Esophagus squamous epithelium (tissue), 5 donors: Measurements from ENCODE around the gene DOK4. TPM values are rescaled to one million over a fixed set of nuclear protein-coding genes. Genes with fewer than 3 reads are reported as not detected.

Source experiments
- DNase-seq: peaks from one replicate; lab custom pipeline; 2025; lab: John Stamatoyannopoulos, UW
- H3K27ac ChIP-seq, 4 donors: fragments of 200-600 bp; sonication (generic); one replicate each; pipeline ENCODE4 v1.5.1; 2016 to 2019; ENCODE audit warnings: mild to moderate bottlenecking in 1 of 4
- H3K27me3 ChIP-seq, 4 donors: fragments of 200-600 bp; sonication (generic); 1 replicate in 3 of 4; 2 replicates in 1 of 4; pipeline versions ENCODE4 v1.5.1 to v1.6.0; 2017 to 2021; ENCODE audit warnings: antibody characterized with exemption in 1 of 4
- H3K36me3 ChIP-seq, 3 donors: fragments of 200-600 bp; sonication (generic); one replicate each; pipeline ENCODE4 v1.5.1; 2016 to 2019
- H3K4me1 ChIP-seq, 3 donors: fragments of 200-600 bp; sonication (generic); one replicate each; pipeline ENCODE4 v1.5.1; 2017 to 2019
- H3K4me3 ChIP-seq, 4 donors: fragments of 200-600 bp; sonication (generic); 1 replicate in 3 of 4; 2 replicates in 1 of 4; pipeline ENCODE4 v1.5.1; 2016 to 2019; ENCODE audit warnings: mild to moderate bottlenecking in 2 of 4, moderate library complexity in 1 of 4
- H3K9me3 ChIP-seq, 3 donors: fragments of 200-600 bp; sonication (generic); one replicate each; pipeline ENCODE4 v1.5.1; 2016 to 2019
- POLR2A ChIP-seq, 4 donors: fragments of 450-650 bp; IDR thresholded peaks; one replicate each; pipeline ENCODE4 v1.6.1; 2017; ENCODE audit warnings: antibody characterized with exemption in 4 of 4, mild to moderate bottlenecking in 4 of 4, moderate library complexity in 3 of 4
- WGBS, 2 donors: methylation state at CpG; one replicate each; pipeline ENCODE4 v1.1.5; 2018; 5-methylcytosine and 5-hydroxymethylcytosine counted together
- intact Hi-C: fragments of 100-400 bp; cut with DNase I; formaldehyde crosslinking; loops from one replicate; pipeline ENCODE4 v1.15.0; 2022
- total RNA-seq, 4 donors: library from RNA; depleted of rRNA; stranded (reverse); fragments of >200 nt; gene quantifications; one replicate each; pipeline ENCODE4 v1.1.0, GENCODE V29; 2016
- TF ChIP-seq, protein P1 (sequence below), 6 experiments: fragments of 450-650 bp in 4 of 6; fragments of 200-600 bp in 2 of 6; sonication (generic) in 2 of 6; IDR thresholded peaks; one replicate each; pipeline ENCODE4 v1.5.1; 2016 to 2019; ENCODE audit warnings: antibody characterized with exemption in 6 of 6, mild to moderate bottlenecking in 4 of 6, moderate library complexity in 4 of 6
- donor health status: DM: yes; HTN: yes; CAD: no.

The DOK4 gene
- total RNA-seq, 4 donors from 2014 or later = 20.7 to 42.7 (median 28.8) TPM

- no peaks in the 10 kb centered on the region for H3K27me3 ChIP-seq
- H3K27ac ChIP-seq = no peak overlapping the region
- peaks cover 3 to 8% (median 5%) of the 10 kb centered on the region in 3 donors for H3K4me1 ChIP-seq
- 54 to 57% methylated on average over 6 of the region's 10 CpGs for whole genome bisulfite sequencing, 2 donors
- TF ChIP-seq, protein P1, sequence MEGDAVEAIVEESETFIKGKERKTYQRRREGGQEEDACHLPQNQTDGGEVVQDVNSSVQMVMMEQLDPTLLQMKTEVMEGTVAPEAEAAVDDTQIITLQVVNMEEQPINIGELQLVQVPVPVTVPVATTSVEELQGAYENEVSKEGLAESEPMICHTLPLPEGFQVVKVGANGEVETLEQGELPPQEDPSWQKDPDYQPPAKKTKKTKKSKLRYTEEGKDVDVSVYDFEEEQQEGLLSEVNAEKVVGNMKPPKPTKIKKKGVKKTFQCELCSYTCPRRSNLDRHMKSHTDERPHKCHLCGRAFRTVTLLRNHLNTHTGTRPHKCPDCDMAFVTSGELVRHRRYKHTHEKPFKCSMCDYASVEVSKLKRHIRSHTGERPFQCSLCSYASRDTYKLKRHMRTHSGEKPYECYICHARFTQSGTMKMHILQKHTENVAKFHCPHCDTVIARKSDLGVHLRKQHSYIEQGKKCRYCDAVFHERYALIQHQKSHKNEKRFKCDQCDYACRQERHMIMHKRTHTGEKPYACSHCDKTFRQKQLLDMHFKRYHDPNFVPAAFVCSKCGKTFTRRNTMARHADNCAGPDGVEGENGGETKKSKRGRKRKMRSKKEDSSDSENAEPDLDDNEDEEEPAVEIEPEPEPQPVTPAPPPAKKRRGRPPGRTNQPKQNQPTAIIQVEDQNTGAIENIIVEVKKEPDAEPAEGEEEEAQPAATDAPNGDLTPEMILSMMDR (IDR thresholded peaks at IDR 0.05) = peak; percentile 90 to 96 (median 92)
- no peak for TF ChIP-seq POLR2A (IDR thresholded peaks at IDR 0.05)
- DNase-seq = no peak
- no peak overlapping the region for H3K4me3 ChIP-seq
- intact Hi-C loops = loop anchor here (10.0 kb wide), 2 partner anchors 45 to 215 kb away; no protein-coding TSS in a partner anchor
- no peaks in the 10 kb centered on the region for H3K9me3 ChIP-seq
- peaks cover 0 to 34% (median 6%) of the 10 kb centered on the region in 3 donors for H3K36me3 ChIP-seq
These were observed 33.6 kb upstream of the DOK4 start for GRCh38 chr16:57519796-57520360.

DNA sequence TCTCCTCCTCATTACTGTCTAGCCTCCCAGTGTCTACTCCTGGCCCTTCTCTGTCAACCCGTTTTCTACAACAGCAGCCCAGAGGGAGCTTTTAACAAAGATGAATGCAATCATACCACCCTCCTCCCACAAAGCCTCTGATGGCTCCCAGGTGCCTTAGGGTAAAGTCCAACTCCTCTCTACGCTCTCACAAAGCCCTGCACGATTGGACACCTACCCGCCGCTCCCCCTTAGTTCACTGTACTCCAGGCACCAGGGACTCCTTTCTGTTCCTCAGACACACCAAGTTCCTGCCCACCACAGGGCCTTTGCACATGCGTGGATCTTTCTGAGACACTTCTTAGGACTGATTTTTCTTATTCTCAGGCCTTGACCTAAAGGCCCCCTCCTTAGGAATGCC, 32.6 kb upstream of the DOK4 start:
- H3K9me3 ChIP-seq = no peaks in the 10 kb centered on the region
- intact Hi-C loops = no loop called here
- TF ChIP-seq POLR2A (IDR thresholded peaks at IDR 0.05) = no peak
- TF ChIP-seq, protein P1 (IDR thresholded peaks at IDR 0.05) = no peak
- peaks cover 0 to 44% (median 6%) of the 10 kb centered on the region in 3 donors for H3K36me3 ChIP-seq
- no peak for DNase-seq
- H3K27ac ChIP-seq = no peak overlapping the region
- 94 to 96% methylated on average over 6 of the region's 6 CpGs for WGBS, 2 donors
- H3K4me3 ChIP-seq = no peak overlapping the region
- H3K4me1 ChIP-seq = peaks cover 3 to 15% (median 5%) of the 10 kb centered on the region in 3 donors
- H3K27me3 ChIP-seq = no peaks in the 10 kb centered on the region

GRCh38 chr16:57518520-57518919, 32.2 kb upstream of the DOK4 start:
- H3K27ac ChIP-seq = peak overlapping the region in 1 of 4 donors; percentile 9
- no peak for DNase-seq
- intact Hi-C loops = no loop called here
- TF ChIP-seq POLR2A (IDR thresholded peaks at IDR 0.05) = no peak
- TF ChIP-seq, protein P1 (IDR thresholded peaks at IDR 0.05) = no peak
- peaks cover 0 to 48% (median 6%) of the 10 kb centered on the region in 3 donors for H3K36me3 ChIP-seq
- H3K27me3 ChIP-seq = no peaks in the 10 kb centered on the region
- no peaks in the 10 kb centered on the region for H3K9me3 ChIP-seq
- peaks cover 3 to 15% (median 5%) of the 10 kb centered on the region in 3 donors for H3K4me1 ChIP-seq
- WGBS, 2 donors = 60 to 94% methylated on average over 1 to 13 of the region's 13 CpGs
- H3K4me3 ChIP-seq = no peak overlapping the region

GRCh38 chr16:57517397-57518367, 31.4 kb upstream of the DOK4 start:
- Histone ChIP-seq H3K4me3 (no peak overlapping the region), H3K9me3 (no peaks in the 10 kb centered on the region), H3K36me3 (peaks cover 0 to 56% (median 6%) of the 10 kb centered on the region in 3 donors), H3K4me1 (peaks cover 3 to 15% (median 5%) of the 10 kb centered on the region in 3 donors), H3K27ac (no peak overlapping the region), H3K27me3 (no peaks in the 10 kb centered on the region)
- TF ChIP-seq POLR2A (IDR thresholded peaks at IDR 0.05) = no peak
- TF ChIP-seq, protein P1 (IDR thresholded peaks at IDR 0.05) = no peak
- intact Hi-C loops = no loop called here
- DNase-seq = no peak
- 91 to 94% methylated on average over 6 to 10 of the region's 31 CpGs for WGBS, 2 donors
